Measurements from ENCODE around the gene MAPK12. TPM values are rescaled to one million over a fixed set of nuclear protein-coding genes. Genes with fewer than 3 reads are reported as not detected.
A peak's percentile ranks its signal among the peaks of the same experiment; 100 is the strongest.
"Not testable (repeated sequence)": the region's sequence is repeated elsewhere in the genome, so short reads cannot be mapped to it uniquely, and the experiment has no call there.

Gene MAPK12
- total and polyA plus RNA-seq, 2 of the 4 experiments (the other 2 are of a cell fraction) = 41.0 to 56.3 TPM

DNA sequence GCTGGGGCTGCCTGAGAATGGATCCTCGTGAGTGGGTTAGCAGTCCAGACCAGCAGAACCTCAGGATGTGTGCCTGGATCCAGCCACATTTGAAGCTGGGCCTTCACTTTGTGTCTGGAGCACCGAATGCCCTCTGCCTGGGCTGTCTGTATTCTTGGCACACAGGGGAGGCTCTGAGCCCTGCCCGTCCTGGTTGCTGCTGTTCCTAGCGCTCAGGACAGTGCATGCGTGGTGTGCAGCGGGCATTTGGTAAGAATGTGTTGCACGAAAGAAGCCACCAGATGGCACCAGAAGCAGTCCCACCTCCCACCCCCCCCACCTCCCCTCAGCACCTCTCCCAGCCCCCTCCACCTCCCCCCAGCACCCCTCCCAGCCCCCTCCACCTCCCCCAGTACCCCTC lies 12.8 kb upstream of the MAPK12 start:
- Histone ChIP-seq H2AK9ac (replicated peaks; ENCODE audit: low read depth, low read length, poor library complexity) (peak overlapping the region; percentile 7), H3K36me3 (ENCODE audit: control insufficient read depth, insufficient read depth, low read length) (peaks cover 51% of the 10 kb centered on the region), H3K4me1 (ENCODE audit: control insufficient read depth, insufficient read depth, low read length) (peaks cover 11% of the 10 kb centered on the region), H2AK5ac (ENCODE audit: low read depth, low read length) (no peak overlapping the region), H3K27me3 (ENCODE audit: control insufficient read depth, insufficient read depth, low read length) (no peaks in the 10 kb centered on the region), H3K4me3 (ENCODE audit: insufficient read depth, low read depth, low read length) (no peak overlapping the region), H3K56ac (ENCODE audit: extremely low read depth, insufficient read depth, low read length) (no peak overlapping the region), H2BK120ac (ENCODE audit: low read depth, low read length) (no peak overlapping the region), H4K91ac (ENCODE audit: insufficient read depth, low read depth, low read length) (no peak overlapping the region), H3K27ac (ENCODE audit: insufficient read depth, low read length) (no peak overlapping the region), H3K4me2 (ENCODE audit: low read depth, low read length) (no peak overlapping the region), H4K5ac (ENCODE audit: low read depth, low read length) (no peak overlapping the region), H4K8ac (ENCODE audit: low read depth in 2 of 2, low read length in 2 of 2) (no peak overlapping the region), H2BK20ac (ENCODE audit: low read depth, low read length) (no peak overlapping the region), H3K9me3 (ENCODE audit: control insufficient read depth, insufficient read depth, low read length) (no peaks in the 10 kb centered on the region), H2BK15ac (ENCODE audit: low read depth, low read length) (no peak overlapping the region), H3K4ac (ENCODE audit: low read depth, low read length) (no peak overlapping the region), H2BK5ac (ENCODE audit: low read depth, low read length, poor library complexity, severe bottlenecking) (no peak overlapping the region), H2AFZ (replicated peaks; ENCODE audit: low read length, poor library complexity) (no peak overlapping the region), H3K23ac (ENCODE audit: low read depth, low read length) (no peak overlapping the region), H3K9ac (ENCODE audit: low read depth, low read length) (no peak overlapping the region), H3K14ac (replicated peaks; ENCODE audit: low read depth, low read length) (no peak overlapping the region), H3K9me1 (ENCODE audit: insufficient read depth, low read length) (no peaks in the 10 kb centered on the region), H4K20me1 (ENCODE audit: insufficient read depth, low read length) (peaks cover 47% of the 10 kb centered on the region), H3K79me1 (ENCODE audit: low read depth in 1 of 2, low read length in 2 of 2) (peaks cover 0 to 16% of the 10 kb centered on the region in 2 experiments; a peak in 1 of 4 replicates), H3K18ac (ENCODE audit: low read depth, low read length) (no peak overlapping the region)
- ChIA-PET POLR2A (ENCODE audit: unreplicated experiment) (no interaction called here), CTCF (no interaction called here)
- DNase-seq (peak; percentile 54), ATAC-seq (ENCODE audit: low read depth) (no peak)
- intact Hi-C loops (cut with micrococcal nuclease) (loop anchor here (5.0 kb wide), 1 partner anchor 33 kb away; the partner anchor contains the start of gene PLXNB2), dilution Hi-C loops (cut with HindIII; ENCODE audit: low sequenced_read_pairs, unreplicated experiment) (no loop called here), in situ Hi-C loops (cut with MboI; ENCODE audit: low sequenced_read_pairs) (loop anchor here (10.0 kb wide), 1 partner anchor 50 kb away; the partner anchor contains the start of gene DENND6B)
- no peak for TF ChIP-seq MAFK (IDR thresholded peaks at IDR 0.05; ENCODE audit: low read depth, low read length)
- TF ChIP-seq, protein P1, sequence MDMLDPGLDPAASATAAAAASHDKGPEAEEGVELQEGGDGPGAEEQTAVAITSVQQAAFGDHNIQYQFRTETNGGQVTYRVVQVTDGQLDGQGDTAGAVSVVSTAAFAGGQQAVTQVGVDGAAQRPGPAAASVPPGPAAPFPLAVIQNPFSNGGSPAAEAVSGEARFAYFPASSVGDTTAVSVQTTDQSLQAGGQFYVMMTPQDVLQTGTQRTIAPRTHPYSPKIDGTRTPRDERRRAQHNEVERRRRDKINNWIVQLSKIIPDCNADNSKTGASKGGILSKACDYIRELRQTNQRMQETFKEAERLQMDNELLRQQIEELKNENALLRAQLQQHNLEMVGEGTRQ (IDR thresholded peaks at IDR 0.05; ENCODE audit: low read depth, low read length) = no peak
- no peak for TF ChIP-seq SMC3 (IDR thresholded peaks at IDR 0.05; ENCODE audit: low read depth, low read length)
- TF ChIP-seq, protein P2, sequence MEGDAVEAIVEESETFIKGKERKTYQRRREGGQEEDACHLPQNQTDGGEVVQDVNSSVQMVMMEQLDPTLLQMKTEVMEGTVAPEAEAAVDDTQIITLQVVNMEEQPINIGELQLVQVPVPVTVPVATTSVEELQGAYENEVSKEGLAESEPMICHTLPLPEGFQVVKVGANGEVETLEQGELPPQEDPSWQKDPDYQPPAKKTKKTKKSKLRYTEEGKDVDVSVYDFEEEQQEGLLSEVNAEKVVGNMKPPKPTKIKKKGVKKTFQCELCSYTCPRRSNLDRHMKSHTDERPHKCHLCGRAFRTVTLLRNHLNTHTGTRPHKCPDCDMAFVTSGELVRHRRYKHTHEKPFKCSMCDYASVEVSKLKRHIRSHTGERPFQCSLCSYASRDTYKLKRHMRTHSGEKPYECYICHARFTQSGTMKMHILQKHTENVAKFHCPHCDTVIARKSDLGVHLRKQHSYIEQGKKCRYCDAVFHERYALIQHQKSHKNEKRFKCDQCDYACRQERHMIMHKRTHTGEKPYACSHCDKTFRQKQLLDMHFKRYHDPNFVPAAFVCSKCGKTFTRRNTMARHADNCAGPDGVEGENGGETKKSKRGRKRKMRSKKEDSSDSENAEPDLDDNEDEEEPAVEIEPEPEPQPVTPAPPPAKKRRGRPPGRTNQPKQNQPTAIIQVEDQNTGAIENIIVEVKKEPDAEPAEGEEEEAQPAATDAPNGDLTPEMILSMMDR (conservative IDR thresholded peaks at IDR 0.05; ENCODE audit: low read depth, low read length) = peak; percentile 36; the same call in 1 of the 2 replicates
- no TSS peak for BruUV-seq (replicated peaks)
- 75% methylated on average over 2 of the region's 7 CpGs; no CpG with 5 or more reads in 1 of the 2 experiments for WGBS, 2 experiments (ENCODE audit: extremely low coverage in 2 of 2, insufficient read length in 1 of 2)

DNA sequence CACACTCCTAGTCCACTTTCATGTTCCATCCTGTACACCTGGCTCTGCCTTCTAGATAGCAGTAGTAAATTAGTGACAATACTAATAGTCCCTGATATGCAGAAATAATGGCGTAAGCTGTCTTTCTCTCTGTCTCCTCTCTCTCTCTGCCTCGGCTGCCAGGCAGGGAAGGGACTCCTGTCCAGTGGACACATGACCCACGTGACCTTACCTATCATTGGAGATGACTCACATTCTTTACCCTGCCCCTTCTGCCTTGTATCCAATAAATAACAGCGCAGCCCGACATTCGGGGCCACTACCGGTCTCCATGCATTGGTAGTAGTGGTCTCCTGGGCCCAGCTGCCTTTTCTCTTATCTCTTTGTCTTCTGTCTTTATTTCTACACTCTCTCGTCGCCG lies 12.3 kb upstream of the MAPK12 start:
- H3K4me3 ChIP-seq (ENCODE audit: insufficient read depth, low read depth, low read length); H2AFZ ChIP-seq (replicated peaks; ENCODE audit: low read length, poor library complexity); H2AK9ac ChIP-seq (replicated peaks; ENCODE audit: low read depth, low read length, poor library complexity); POLR2A ChIA-PET (ENCODE audit: unreplicated experiment); H3K56ac ChIP-seq (ENCODE audit: extremely low read depth, insufficient read depth, low read length); BruUV-seq (replicated peaks); H4K91ac ChIP-seq (ENCODE audit: insufficient read depth, low read depth, low read length); ATAC-seq (ENCODE audit: low read depth); H2BK5ac ChIP-seq (ENCODE audit: low read depth, low read length, poor library complexity, severe bottlenecking); H3K9me3 ChIP-seq (ENCODE audit: control insufficient read depth, insufficient read depth, low read length); H3K27ac ChIP-seq (ENCODE audit: insufficient read depth, low read length); H2BK120ac ChIP-seq (ENCODE audit: low read depth, low read length); H3K9ac ChIP-seq (ENCODE audit: low read depth, low read length); CTCF ChIA-PET; dilution Hi-C loops (cut with HindIII; ENCODE audit: low sequenced_read_pairs, unreplicated experiment); H3K4me2 ChIP-seq (ENCODE audit: low read depth, low read length); H3K14ac ChIP-seq (replicated peaks; ENCODE audit: low read depth, low read length); H3K18ac ChIP-seq (ENCODE audit: low read depth, low read length); H3K23ac ChIP-seq (ENCODE audit: low read depth, low read length); H2BK15ac ChIP-seq (ENCODE audit: low read depth, low read length); H3K27me3 ChIP-seq (ENCODE audit: control insufficient read depth, insufficient read depth, low read length); DNase-seq; H3K4ac ChIP-seq (ENCODE audit: low read depth, low read length); H3K9me1 ChIP-seq (ENCODE audit: insufficient read depth, low read length); H4K8ac ChIP-seq (ENCODE audit: low read depth in 2 of 2, low read length in 2 of 2); H4K5ac ChIP-seq (ENCODE audit: low read depth, low read length); H2AK5ac ChIP-seq (ENCODE audit: low read depth, low read length); H2BK20ac ChIP-seq (ENCODE audit: low read depth, low read length): not testable (repeated sequence)
- in situ Hi-C loops (cut with MboI; ENCODE audit: low sequenced_read_pairs) (loop anchor here (10.0 kb wide), 1 partner anchor 51 kb away; the partner anchor contains the start of gene DENND6B), intact Hi-C loops (cut with micrococcal nuclease) (loop anchor here (5.0 kb wide), 1 partner anchor 34 kb away; the partner anchor contains the start of gene PLXNB2)
- Histone ChIP-seq H3K79me1 (ENCODE audit: low read depth in 1 of 2, low read length in 2 of 2) (peaks cover 0 to 16% of the 10 kb centered on the region in 2 experiments; a peak in 1 of 4 replicates), H3K36me3 (ENCODE audit: control insufficient read depth, insufficient read depth, low read length) (peaks cover 46% of the 10 kb centered on the region), H3K4me1 (ENCODE audit: control insufficient read depth, insufficient read depth, low read length) (peaks cover 11% of the 10 kb centered on the region), H4K20me1 (ENCODE audit: insufficient read depth, low read length) (peaks cover 43% of the 10 kb centered on the region)
- WGBS, 2 experiments (ENCODE audit: extremely low coverage in 2 of 2, insufficient read length in 1 of 2) = 88% methylated on average over 4 of the region's 10 CpGs; no CpG with 5 or more reads in 1 of the 2 experiments
